A549 (cell line): Measurements from ENCODE around the gene CDH22. TPM values are rescaled to one million over a fixed set of nuclear protein-coding genes. Genes with fewer than 3 reads are reported as not detected.

Source experiments
- ATAC-seq, 2 experiments: fragments of 200-7000 bp in 1 of 2; fragments of >200 bp in 1 of 2; cut with Nextera tagmentation in 1 of 2; cut with Tn5 transposase in 1 of 2; 3 replicates each; pipeline versions ENCODE4 v1.8.0 to v1.9.1; 2018 to 2020; ENCODE audit warnings: mild to moderate bottlenecking in 1 of 2, moderate library complexity in 1 of 2
- CTCF ChIA-PET: fragments of 300-600 bp; sonication (Branson Sonifier 250); formaldehyde crosslinking; extraction: SDS; loops from one replicate; lab custom pipeline; 2021; ENCODE audit warnings: antibody characterized with exemption, inconsistent platforms; lab: Yijun Ruan, JAX
- POLR2A ChIA-PET: fragments of 350-600 bp; formaldehyde crosslinking; extraction: SDS; loops from one replicate; lab custom pipeline; 2021; ENCODE audit warnings: antibody characterized with exemption, inconsistent platforms; lab: Yijun Ruan, JAX
- DNase-seq, 2 experiments: peaks; one replicate each; pipeline versions ENCODE4 v3.0.0 to v3.0.0-alpha.2; 2011 to 2016; ENCODE audit warnings: low read depth in 1 of 2, low spot score in 1 of 2
- FAIRE-seq: peaks from 2 replicates; lab custom pipeline; 2011; peaks lifted over from hg19 to GRCh38; lab: Jason Lieb, UNC
- H3K27ac ChIP-seq, 2 experiments: fragments of >200 bp; sonication (Bioruptor Twin); formaldehyde crosslinking; 3 replicates each; pipeline ENCODE4 v1.5.1; 2016 to 2017
- H3K4me1 ChIP-seq: fragments of >200 bp; sonication (Bioruptor Twin); formaldehyde crosslinking; 3 replicates; pipeline ENCODE4 v1.6.1; 2016
- H3K4me2 ChIP-seq: fragments of >200 bp; sonication (Bioruptor Twin); formaldehyde crosslinking; 3 replicates; pipeline ENCODE4 v1.6.1; 2016
- H3K4me3 ChIP-seq: fragments of >200 bp; sonication (Bioruptor Twin); formaldehyde crosslinking; 3 replicates; pipeline ENCODE4 v1.5.1; 2016
- H3K9me3 ChIP-seq: fragments of >200 bp; sonication (Bioruptor Twin); formaldehyde crosslinking; 3 replicates; pipeline ENCODE4 v1.6.1; 2016
- BHLHE40 ChIP-seq: IDR thresholded peaks from 2 replicates; pipeline ENCODE4 v1.6.1; 2012; ENCODE audit warnings: low read depth, low read length, inconsistent platforms
- CBX2 ChIP-seq: fragments of 200-600 bp; sonication (generic); IDR thresholded peaks from 2 replicates; pipeline ENCODE4 v1.6.1; 2016; ENCODE audit warnings: low read depth, mild to moderate bottlenecking, borderline replicate concordance
- CEBPB ChIP-seq, 2 experiments: fragments of >200 bp in 1 of 2; sonication (Bioruptor Twin) in 1 of 2; formaldehyde crosslinking in 1 of 2; IDR thresholded peaks; 2 replicates each; pipeline ENCODE4 v1.6.1; 2012 to 2016
- CHD4 ChIP-seq: fragments of 200-600 bp; sonication (generic); IDR thresholded peaks from 2 replicates; pipeline ENCODE4 v1.6.1; 2016; ENCODE audit warnings: antibody characterized with exemption, mild to moderate bottlenecking, borderline replicate concordance
- EP300 ChIP-seq, 2 experiments: fragments of >200 bp; sonication (Bioruptor Twin); formaldehyde crosslinking; IDR thresholded peaks; 2 replicates in 1 of 2; 3 replicates in 1 of 2; pipeline ENCODE4 v1.6.1; 2016 to 2017
- GATA3 ChIP-seq: IDR thresholded peaks from 2 replicates; pipeline ENCODE4 v1.6.1; 2012; ENCODE audit warnings: borderline replicate concordance
- HOXA7 ChIP-seq: fragments of 250-450 bp; sonication (Bioruptor Pico); IDR thresholded peaks from 2 replicates; pipeline ENCODE4 v1.5.0; 2020; ENCODE audit warnings: mild to moderate bottlenecking, moderate library complexity
- JUNB ChIP-seq: fragments of >200 bp; sonication (Bioruptor Twin); formaldehyde crosslinking; IDR thresholded peaks from 2 replicates; pipeline ENCODE4 v1.6.1; 2016
- KDM1A ChIP-seq: fragments of 200-600 bp; sonication (generic); IDR thresholded peaks from 2 replicates; pipeline ENCODE4 v1.6.1; 2016; ENCODE audit warnings: low read depth, mild to moderate bottlenecking
- MAZ ChIP-seq: fragments of 150-350 bp; IDR thresholded peaks from 2 replicates; pipeline ENCODE4 v1.6.1; 2014; ENCODE audit warnings: antibody characterized with exemption, low read depth, low read length, borderline replicate concordance
- MYC ChIP-seq: IDR thresholded peaks from 2 replicates; pipeline ENCODE4 v1.6.1; 2012; ENCODE audit warnings: mild to moderate bottlenecking, inconsistent platforms, low read length, improper control_type of control experiment, borderline replicate concordance
- NPAS2 ChIP-seq: fragments of 250-450 bp; sonication (Bioruptor Pico); IDR thresholded peaks from 2 replicates; pipeline ENCODE4 v1.8.0; 2022; ENCODE audit warnings: mild to moderate bottlenecking, moderate library complexity, borderline replicate concordance
- NR3C1 ChIP-seq: fragments of >200 bp; sonication (Bioruptor Twin); formaldehyde crosslinking; IDR thresholded peaks from 3 replicates; pipeline ENCODE4 v1.6.1; 2017
- POLR2AphosphoS2 ChIP-seq: conservative IDR thresholded peaks from 2 replicates; pipeline ENCODE4 v1.6.1; 2012; ENCODE audit warnings: low read length, improper control_type of control experiment, inconsistent platforms
- ZFP36 ChIP-seq: fragments of 450-650 bp; IDR thresholded peaks from 2 replicates; pipeline ENCODE4 v1.6.1; 2014; ENCODE audit warnings: borderline replicate concordance; ENCODE audit not compliant: partially characterized antibody
- WGBS: methylation state at CpG from one replicate; pipeline ENCODE4 v1.1.6; 2017; ENCODE audit errors: missing lambda C conversion rate; 5-methylcytosine and 5-hydroxymethylcytosine counted together
- polyA plus RNA-seq, 4 experiments: library from polyadenylated mRNA; depleted of rRNA in 3 of 4; stranded (reverse); fragments of >200 nt; fragmentation: RNase III in 1 of 4; extraction: RNeasy Plus Mini Kit Qiagen cat#74134 plus additional on column Dnase treatment in 1 of 4; gene quantifications; 2 replicates in 3 of 4; 3 replicates in 1 of 4; pipeline ENCODE4 v1.2.3, GENCODE V29; 2011 to 2017
- TF ChIP-seq, protein P1 (sequence below): fragments of 250-450 bp; sonication (Bioruptor Pico); IDR thresholded peaks from 2 replicates; pipeline ENCODE4 v1.5.0; 2021; ENCODE audit warnings: mild to moderate bottlenecking, moderate library complexity, borderline replicate concordance
- TF ChIP-seq, protein P2 (sequence below): fragments of >200 bp; sonication (Bioruptor Twin); formaldehyde crosslinking; IDR thresholded peaks from 2 replicates; pipeline ENCODE4 v1.6.1; 2016
- TF ChIP-seq, protein P3 (sequence below): fragments of 200-600 bp; sonication (generic); IDR thresholded peaks from 2 replicates; pipeline ENCODE4 v1.6.1; 2016; ENCODE audit warnings: antibody characterized with exemption, mild to moderate bottlenecking, moderate library complexity
- TF ChIP-seq, protein P4 (sequence below): fragments of 150-350 bp; IDR thresholded peaks from 2 replicates; pipeline ENCODE4 v1.6.1; 2014; ENCODE audit warnings: low read depth, mild to moderate bottlenecking, low read length

The CDH22 gene
- polyA plus RNA-seq, 2 of the 4 experiments (the other 2 are of a cell fraction): not detected

DNA sequence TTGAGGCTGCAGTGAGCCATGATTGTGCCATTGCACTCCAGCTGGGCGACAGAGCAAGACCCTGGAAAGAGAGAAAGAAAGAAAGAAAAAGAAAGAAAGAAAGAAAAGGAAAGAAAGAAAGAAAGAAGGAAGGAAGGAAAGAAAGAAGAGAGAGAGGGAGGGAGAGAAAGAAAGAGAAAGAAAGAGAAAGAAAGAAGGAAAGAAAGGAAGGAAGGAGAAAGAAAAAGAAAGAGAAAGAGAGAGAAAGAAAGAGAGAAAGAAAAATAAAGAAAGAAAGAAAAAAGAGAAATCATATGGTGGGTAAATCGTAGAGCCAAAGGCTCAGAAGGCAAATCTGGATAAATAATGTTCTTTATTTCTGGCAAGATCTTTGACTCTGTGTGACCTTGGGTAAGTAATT, 136.8 kb downstream of the CDH22 start:
- Histone ChIP-seq H3K4me1 (no peaks in the 10 kb centered on the region), H3K27ac (no peak overlapping the region), H3K4me3 (no peak overlapping the region), H3K9me3 (no peaks in the 10 kb centered on the region), H3K4me2 (no peak overlapping the region)
- WGBS: 2% methylated on average over 2 of the region's 2 CpGs
- TF ChIP-seq HOXA7 (CRISPR knock-in tag) (no peak), CHD4 (no peak), MYC (no peak), NR3C1 (no peak), BHLHE40 (no peak), CEBPB (IDR thresholded peaks at IDR 0.05) (no peak), GATA3 (no peak), POLR2AphosphoS2 (no peak), ZFP36 (no peak), JUNB (no peak)
- TF ChIP-seq, protein P1, sequence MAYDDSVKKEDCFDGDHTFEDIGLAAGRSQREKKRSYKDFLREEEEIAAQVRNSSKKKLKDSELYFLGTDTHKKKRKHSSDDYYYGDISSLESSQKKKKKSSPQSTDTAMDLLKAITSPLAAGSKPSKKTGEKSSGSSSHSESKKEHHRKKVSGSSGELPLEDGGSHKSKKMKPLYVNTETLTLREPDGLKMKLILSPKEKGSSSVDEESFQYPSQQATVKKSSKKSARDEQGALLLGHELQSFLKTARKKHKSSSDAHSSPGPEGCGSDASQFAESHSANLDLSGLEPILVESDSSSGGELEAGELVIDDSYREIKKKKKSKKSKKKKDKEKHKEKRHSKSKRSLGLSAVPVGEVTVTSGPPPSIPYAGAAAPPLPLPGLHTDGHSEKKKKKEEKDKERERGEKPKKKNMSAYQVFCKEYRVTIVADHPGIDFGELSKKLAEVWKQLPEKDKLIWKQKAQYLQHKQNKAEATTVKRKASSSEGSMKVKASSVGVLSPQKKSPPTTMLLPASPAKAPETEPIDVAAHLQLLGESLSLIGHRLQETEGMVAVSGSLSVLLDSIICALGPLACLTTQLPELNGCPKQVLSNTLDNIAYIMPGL: no peak
- TF ChIP-seq, protein P2, sequence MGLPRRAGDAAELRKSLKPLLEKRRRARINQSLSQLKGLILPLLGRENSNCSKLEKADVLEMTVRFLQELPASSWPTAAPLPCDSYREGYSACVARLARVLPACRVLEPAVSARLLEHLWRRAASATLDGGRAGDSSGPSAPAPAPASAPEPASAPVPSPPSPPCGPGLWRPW: no peak
- TF ChIP-seq, protein P3, sequence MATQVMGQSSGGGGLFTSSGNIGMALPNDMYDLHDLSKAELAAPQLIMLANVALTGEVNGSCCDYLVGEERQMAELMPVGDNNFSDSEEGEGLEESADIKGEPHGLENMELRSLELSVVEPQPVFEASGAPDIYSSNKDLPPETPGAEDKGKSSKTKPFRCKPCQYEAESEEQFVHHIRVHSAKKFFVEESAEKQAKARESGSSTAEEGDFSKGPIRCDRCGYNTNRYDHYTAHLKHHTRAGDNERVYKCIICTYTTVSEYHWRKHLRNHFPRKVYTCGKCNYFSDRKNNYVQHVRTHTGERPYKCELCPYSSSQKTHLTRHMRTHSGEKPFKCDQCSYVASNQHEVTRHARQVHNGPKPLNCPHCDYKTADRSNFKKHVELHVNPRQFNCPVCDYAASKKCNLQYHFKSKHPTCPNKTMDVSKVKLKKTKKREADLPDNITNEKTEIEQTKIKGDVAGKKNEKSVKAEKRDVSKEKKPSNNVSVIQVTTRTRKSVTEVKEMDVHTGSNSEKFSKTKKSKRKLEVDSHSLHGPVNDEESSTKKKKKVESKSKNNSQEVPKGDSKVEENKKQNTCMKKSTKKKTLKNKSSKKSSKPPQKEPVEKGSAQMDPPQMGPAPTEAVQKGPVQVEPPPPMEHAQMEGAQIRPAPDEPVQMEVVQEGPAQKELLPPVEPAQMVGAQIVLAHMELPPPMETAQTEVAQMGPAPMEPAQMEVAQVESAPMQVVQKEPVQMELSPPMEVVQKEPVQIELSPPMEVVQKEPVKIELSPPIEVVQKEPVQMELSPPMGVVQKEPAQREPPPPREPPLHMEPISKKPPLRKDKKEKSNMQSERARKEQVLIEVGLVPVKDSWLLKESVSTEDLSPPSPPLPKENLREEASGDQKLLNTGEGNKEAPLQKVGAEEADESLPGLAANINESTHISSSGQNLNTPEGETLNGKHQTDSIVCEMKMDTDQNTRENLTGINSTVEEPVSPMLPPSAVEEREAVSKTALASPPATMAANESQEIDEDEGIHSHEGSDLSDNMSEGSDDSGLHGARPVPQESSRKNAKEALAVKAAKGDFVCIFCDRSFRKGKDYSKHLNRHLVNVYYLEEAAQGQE: no peak
- TF ChIP-seq, protein P4, sequence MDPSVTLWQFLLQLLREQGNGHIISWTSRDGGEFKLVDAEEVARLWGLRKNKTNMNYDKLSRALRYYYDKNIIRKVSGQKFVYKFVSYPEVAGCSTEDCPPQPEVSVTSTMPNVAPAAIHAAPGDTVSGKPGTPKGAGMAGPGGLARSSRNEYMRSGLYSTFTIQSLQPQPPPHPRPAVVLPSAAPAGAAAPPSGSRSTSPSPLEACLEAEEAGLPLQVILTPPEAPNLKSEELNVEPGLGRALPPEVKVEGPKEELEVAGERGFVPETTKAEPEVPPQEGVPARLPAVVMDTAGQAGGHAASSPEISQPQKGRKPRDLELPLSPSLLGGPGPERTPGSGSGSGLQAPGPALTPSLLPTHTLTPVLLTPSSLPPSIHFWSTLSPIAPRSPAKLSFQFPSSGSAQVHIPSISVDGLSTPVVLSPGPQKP: no peak
- CTCF ChIA-PET: interaction anchor here (1.2 to 6.4 kb wide), 6 partner anchors 10 to 184 kb away, joined by 4 to 72 read pairs (median 6); no protein-coding TSS in a partner anchor
- no peak for DNase-seq
- FAIRE-seq: no peak
- POLR2A ChIA-PET: no interaction called here
- ATAC-seq: no peak

DNA sequence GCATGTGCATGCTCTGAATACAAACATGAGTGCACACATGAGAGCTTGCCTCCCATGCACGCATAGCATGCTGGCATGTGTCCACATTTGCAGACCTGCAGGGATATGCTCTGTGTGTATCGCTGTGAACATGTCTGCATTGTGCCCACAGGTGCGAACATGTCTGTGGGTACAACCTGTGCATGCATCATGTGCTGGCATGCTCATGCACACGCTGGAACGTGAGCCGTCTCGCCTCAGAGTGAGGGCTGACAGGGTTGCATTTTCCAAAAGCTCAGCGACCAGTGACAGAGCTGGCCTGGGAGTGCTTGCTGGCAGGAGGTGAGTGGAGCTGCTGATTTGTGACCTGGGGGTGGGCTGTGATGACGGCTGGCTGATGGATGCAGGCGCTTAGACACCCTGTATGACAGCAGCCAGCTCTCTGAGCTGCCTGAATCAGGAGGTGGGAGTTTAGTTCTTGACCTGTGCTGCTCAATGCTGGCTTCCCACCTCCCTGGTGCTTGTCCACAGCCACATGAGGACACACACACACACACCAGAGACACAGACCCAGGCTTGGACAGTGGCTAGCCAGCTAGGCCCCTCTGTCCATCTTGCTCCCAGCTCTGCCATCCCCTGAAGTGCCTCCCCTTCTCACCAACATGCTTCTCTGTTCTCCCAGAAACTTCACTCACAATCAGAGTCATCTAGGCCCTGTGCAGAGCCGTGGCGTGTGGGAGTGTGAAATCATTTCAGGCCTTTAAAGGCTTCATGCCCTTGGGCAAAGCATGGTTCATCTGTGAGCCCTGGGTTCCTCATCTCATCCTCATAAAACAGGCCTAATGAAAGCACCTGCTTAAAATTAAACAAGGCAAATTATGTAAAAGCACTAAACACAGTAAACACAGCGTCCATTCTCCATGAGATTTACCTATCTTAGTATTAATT, 138.8 kb downstream of the CDH22 start:
- H3K4me2 ChIP-seq: no peak overlapping the region
- ChIA-PET POLR2A (no interaction called here), CTCF (no interaction called here)
- FAIRE-seq (no peak), DNase-seq (no peak), ATAC-seq (no peak)
- TF ChIP-seq EP300 (IDR thresholded peaks at IDR 0.05) (no peak), NPAS2 (no peak), MAZ (no peak), NR3C1 (no peak), CEBPB (IDR thresholded peaks at IDR 0.05) (no peak), KDM1A (no peak), CBX2 (no peak)
- H3K27ac ChIP-seq: no peak overlapping the region
- no peak overlapping the region for H3K4me3 ChIP-seq
- H3K9me3 ChIP-seq: no peaks in the 10 kb centered on the region
- WGBS: 31% methylated on average over 11 of the region's 13 CpGs
- H3K4me1 ChIP-seq: no peaks in the 10 kb centered on the region
